IMR-90 (cell line): Measurements from ENCODE around the gene VAT1L. TPM values are rescaled to one million over a fixed set of nuclear protein-coding genes. Genes with fewer than 3 reads are reported as not detected.
A peak's percentile ranks its signal among the peaks of the same experiment; 100 is the strongest.

Experiments
- ATAC-seq: fragments of 200-7000 bp; cut with Tn5 transposase; 2 replicates; pipeline ENCODE4 v1.9.1; 2020; ENCODE audit warnings: low read depth, mild to moderate bottlenecking, moderate library complexity
- BruUV-seq: library from RNA; stranded (reverse); fragments of 400-500 nt; replicated peaks from 2 replicates; lab custom pipeline; 2021; lab: Mats Ljungman, UMichigan
- CTCF ChIA-PET: fragments of 300-600 bp; formaldehyde crosslinking; extraction: SDS; loops from one replicate; lab custom pipeline; 2021; ENCODE audit warnings: antibody characterized with exemption; lab: Yijun Ruan, JAX
- POLR2A ChIA-PET: fragments of 300-600 bp; sonication (Branson Sonifier 250); formaldehyde crosslinking; loops from one replicate; lab custom pipeline; 2022; ENCODE audit warnings: antibody characterized with exemption; ENCODE audit not compliant: unreplicated experiment; lab: Charles Lee
- DNase-seq: peaks from one replicate; pipeline ENCODE4 v3.0.0; 2013
- H2AFZ ChIP-seq: replicated peaks from 2 replicates; pipeline ENCODE3; 2013; ENCODE audit warnings: low read length, mild to moderate bottlenecking; ENCODE audit not compliant: poor library complexity
- H2AK5ac ChIP-seq: 2 replicates; pipeline ENCODE4 v1.6.1; 2013; ENCODE audit warnings: low read depth, low read length, inconsistent platforms
- H2AK9ac ChIP-seq: replicated peaks from 2 replicates; pipeline ENCODE3; 2013; ENCODE audit warnings: mild to moderate bottlenecking, low read depth, low read length, moderate library complexity; ENCODE audit not compliant: poor library complexity
- H2BK120ac ChIP-seq: 2 replicates; pipeline ENCODE4 v1.6.1; 2013; ENCODE audit warnings: low read depth, low read length, inconsistent platforms
- H2BK15ac ChIP-seq: 3 replicates; pipeline ENCODE4 v1.6.1; 2013; ENCODE audit warnings: low read depth, low read length, inconsistent platforms
- H2BK20ac ChIP-seq: 2 replicates; pipeline ENCODE4 v1.6.1; 2013; ENCODE audit warnings: low read depth, mild to moderate bottlenecking, inconsistent platforms, low read length, moderate library complexity
- H2BK5ac ChIP-seq: 2 replicates; pipeline ENCODE4 v1.6.1; 2013; ENCODE audit warnings: mild to moderate bottlenecking, low read depth, low read length, inconsistent platforms; ENCODE audit not compliant: poor library complexity, severe bottlenecking
- H3K14ac ChIP-seq: replicated peaks from 2 replicates; pipeline ENCODE4 v1.6.1; 2013; ENCODE audit warnings: low read depth, low read length, inconsistent platforms
- H3K18ac ChIP-seq: 2 replicates; pipeline ENCODE4 v1.6.1; 2013; ENCODE audit warnings: low read depth, low read length, control low read depth
- H3K23ac ChIP-seq: 2 replicates; pipeline ENCODE4 v1.6.1; 2013; ENCODE audit warnings: low read depth, low read length, inconsistent platforms
- H3K27ac ChIP-seq: 2 replicates; pipeline ENCODE4 v1.5.1; 2013; ENCODE audit warnings: mild to moderate bottlenecking, control low read depth, low read length; ENCODE audit not compliant: insufficient read depth
- H3K27me3 ChIP-seq: 2 replicates; pipeline ENCODE4 v1.6.1; 2013; ENCODE audit warnings: low read length; ENCODE audit not compliant: control insufficient read depth, insufficient read depth
- H3K36me3 ChIP-seq: 2 replicates; pipeline ENCODE4 v1.6.1; 2013; ENCODE audit warnings: low read length, mixed read lengths; ENCODE audit not compliant: control insufficient read depth, insufficient read depth
- H3K4ac ChIP-seq: 2 replicates; pipeline ENCODE4 v1.6.1; 2013; ENCODE audit warnings: low read depth, low read length, inconsistent platforms
- H3K4me1 ChIP-seq: 2 replicates; pipeline ENCODE4 v1.6.1; 2013; ENCODE audit warnings: low read length, mixed read lengths; ENCODE audit not compliant: control insufficient read depth, insufficient read depth
- H3K4me2 ChIP-seq: 2 replicates; pipeline ENCODE4 v1.6.1; 2013; ENCODE audit warnings: low read depth, mild to moderate bottlenecking, control low read depth, low read length, moderate library complexity
- H3K4me3 ChIP-seq: 2 replicates; pipeline ENCODE4 v1.5.1; 2013; ENCODE audit warnings: low read depth, mild to moderate bottlenecking, control low read depth, low read length, moderate library complexity; ENCODE audit not compliant: insufficient read depth
- H3K56ac ChIP-seq: 2 replicates; pipeline ENCODE4 v1.6.1; 2013; ENCODE audit warnings: low read length, inconsistent platforms; ENCODE audit not compliant: insufficient read depth; ENCODE audit errors: extremely low read depth
- H3K79me1 ChIP-seq, 2 experiments: 2 replicates each; pipeline ENCODE4 v1.6.1; 2013; ENCODE audit warnings: low read length in 2 of 2, inconsistent platforms in 1 of 2, low read depth in 1 of 2
- H3K9ac ChIP-seq: 2 replicates; pipeline ENCODE4 v1.6.1; 2013; ENCODE audit warnings: low read depth, low read length, control low read depth
- H3K9me1 ChIP-seq: 2 replicates; pipeline ENCODE4 v1.6.1; 2013; ENCODE audit warnings: low read length, inconsistent platforms; ENCODE audit not compliant: insufficient read depth
- H3K9me3 ChIP-seq: 2 replicates; pipeline ENCODE4 v1.6.1; 2013; ENCODE audit warnings: low read length; ENCODE audit not compliant: control insufficient read depth, insufficient read depth
- H4K20me1 ChIP-seq: 2 replicates; pipeline ENCODE4 v1.6.1; 2013; ENCODE audit warnings: low read length, inconsistent platforms; ENCODE audit not compliant: insufficient read depth
- H4K5ac ChIP-seq: 2 replicates; pipeline ENCODE4 v1.6.1; 2013; ENCODE audit warnings: mild to moderate bottlenecking, low read depth, low read length, control low read depth
- H4K8ac ChIP-seq, 2 experiments: 2 replicates each; pipeline ENCODE4 v1.6.1; 2013; ENCODE audit warnings: low read depth in 2 of 2, low read length in 2 of 2, control low read depth in 1 of 2, inconsistent platforms in 1 of 2
- H4K91ac ChIP-seq: 2 replicates; pipeline ENCODE4 v1.6.1; 2013; ENCODE audit warnings: low read depth, low read length, inconsistent platforms; ENCODE audit not compliant: insufficient read depth
- BHLHE40 ChIP-seq: fragments of 150-350 bp; IDR thresholded peaks from 2 replicates; pipeline ENCODE4 v1.6.1; 2016; ENCODE audit warnings: mild to moderate bottlenecking, low read depth, low read length
- CEBPB ChIP-seq: IDR thresholded peaks from 2 replicates; pipeline ENCODE4 v1.6.1; 2012; ENCODE audit warnings: low read depth, low read length, improper control_type of control experiment
- CHD1 ChIP-seq: IDR thresholded peaks from 2 replicates; pipeline ENCODE4 v1.6.1; 2012; ENCODE audit warnings: low read depth, low read length, improper control_type of control experiment
- FOS ChIP-seq: fragments of 150-350 bp; IDR thresholded peaks from 2 replicates; pipeline ENCODE4 v1.6.1; 2016; ENCODE audit warnings: low read depth, low read length
- MAFK ChIP-seq: IDR thresholded peaks from 2 replicates; pipeline ENCODE4 v1.6.1; 2012; ENCODE audit warnings: low read depth, low read length, improper control_type of control experiment
- MXI1 ChIP-seq: IDR thresholded peaks from 2 replicates; pipeline ENCODE4 v1.6.1; 2012; ENCODE audit warnings: low read depth, mild to moderate bottlenecking, low read length, moderate library complexity, borderline replicate concordance
- NFE2L2 ChIP-seq: fragments of 150-350 bp; IDR thresholded peaks from 2 replicates; pipeline ENCODE4 v1.6.1; 2016; ENCODE audit warnings: low read depth, mild to moderate bottlenecking, low read length
- POLR2A ChIP-seq: IDR thresholded peaks from 2 replicates; pipeline ENCODE4 v1.6.1; 2012; ENCODE audit warnings: mild to moderate bottlenecking, low read depth, low read length
- RAD21 ChIP-seq: IDR thresholded peaks from 2 replicates; pipeline ENCODE4 v1.6.1; 2012; ENCODE audit warnings: low read length, improper control_type of control experiment
- RCOR1 ChIP-seq: IDR thresholded peaks from 2 replicates; pipeline ENCODE4 v1.6.1; 2012; ENCODE audit warnings: mild to moderate bottlenecking, low read length, improper control_type of control experiment; ENCODE audit not compliant: insufficient replicate concordance
- RFX5 ChIP-seq: IDR thresholded peaks from 2 replicates; pipeline ENCODE4 v1.8.0; 2012; ENCODE audit warnings: low read depth, mild to moderate bottlenecking, low read length, moderate library complexity
- SMC3 ChIP-seq: fragments of 150-350 bp; IDR thresholded peaks from 2 replicates; pipeline ENCODE4 v1.6.1; 2016; ENCODE audit warnings: low read depth, mild to moderate bottlenecking, antibody characterized with exemption, low read length, moderate library complexity
- WGBS, 2 experiments: methylation state at CpG; one replicate each; pipeline versions ENCODE4 v1.1.5 to v1.1.7; 2013; ENCODE audit warnings: missing lambda C conversion rate in 2 of 2; ENCODE audit not compliant: insufficient read length in 1 of 2; ENCODE audit errors: extremely low coverage in 2 of 2; 5-methylcytosine and 5-hydroxymethylcytosine counted together
- dilution Hi-C: fragments of 300-500 bp; cut with HindIII; formaldehyde crosslinking; loops from one replicate; pipeline ENCODE4 v1.14.3; 2018; ENCODE audit warnings: low sequenced_read_pairs; ENCODE audit not compliant: unreplicated experiment
- in situ Hi-C: fragments of 300-500 bp; cut with MboI; formaldehyde crosslinking; loops from 3 replicates; pipeline ENCODE4 v1.14.3; 2019; ENCODE audit warnings: low sequenced_read_pairs, inconsistent platforms, mixed read lengths
- intact Hi-C: fragments of 100-400 bp; cut with micrococcal nuclease; formaldehyde crosslinking; loops from 2 replicates; pipeline ENCODE4 v1.10.0; 2022
- polyA plus RNA-seq, 3 experiments: library from polyadenylated mRNA; depleted of rRNA; stranded (reverse); fragments of >200 nt; gene quantifications; 2 replicates each; pipeline ENCODE4 v1.2.3, GENCODE V29; 2012; ENCODE audit warnings: low replicate concordance in 1 of 3
- total RNA-seq: library from RNA; depleted of rRNA; stranded (reverse); fragments of >200 nt; gene quantifications from 2 replicates; pipeline ENCODE4 v1.2.3, GENCODE V29; 2012
- TF ChIP-seq, protein P1 (sequence below): fragments of 150-350 bp; IDR thresholded peaks from 2 replicates; pipeline ENCODE4 v1.6.1; 2016; ENCODE audit warnings: low read depth, mild to moderate bottlenecking, low read length, moderate library complexity, borderline replicate concordance
- TF ChIP-seq, protein P2 (sequence below): fragments of 150-350 bp; IDR thresholded peaks from 2 replicates; pipeline ENCODE4 v1.6.1; 2017; ENCODE audit warnings: mild to moderate bottlenecking, antibody characterized with exemption, low read length, low read depth
- TF ChIP-seq, protein P3 (sequence below): conservative IDR thresholded peaks from 2 replicates; pipeline ENCODE4 v1.5.1; 2012; ENCODE audit warnings: mild to moderate bottlenecking, low read depth, low read length, improper control_type of control experiment

VAT1L gene
- total and polyA plus RNA-seq, 2 of the 4 experiments (the other 2 are of a cell fraction) = 15.4 to 18.5 TPM

DNA sequence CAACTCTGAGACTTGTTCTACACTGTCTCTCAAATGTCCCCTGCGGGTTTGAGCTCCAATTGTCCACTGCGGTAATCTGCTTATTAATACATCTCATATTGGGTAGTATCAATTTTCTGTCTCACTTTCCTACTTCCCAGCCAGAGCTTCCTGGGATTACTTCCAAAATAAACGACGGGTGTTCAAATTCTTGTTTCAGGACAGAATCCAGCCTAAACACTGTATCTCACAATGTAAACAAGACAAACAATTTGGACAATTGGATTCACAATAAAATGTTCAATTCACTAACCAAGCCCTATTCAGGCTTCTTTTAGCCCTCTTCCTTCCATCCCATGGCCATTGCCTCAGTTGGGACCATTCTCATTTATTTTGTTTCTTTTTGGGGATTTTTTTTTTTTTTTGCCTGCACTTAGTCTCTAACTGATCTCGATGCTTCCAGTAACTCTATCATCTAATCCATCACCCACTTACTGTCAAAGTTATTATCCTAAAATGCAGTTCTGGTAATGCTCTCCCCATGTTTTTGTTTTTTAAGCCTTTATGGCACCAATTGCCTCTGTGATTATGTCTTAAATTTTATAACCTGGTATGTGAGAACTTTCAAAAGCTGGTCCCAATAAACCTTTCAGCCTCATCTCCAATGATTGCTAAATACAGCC lies 2.0 kb upstream of the VAT1L start:
- no peak overlapping the region for H3K4me3 ChIP-seq
- ATAC-seq = no peak
- H4K20me1 ChIP-seq = no peaks in the 10 kb centered on the region
- no CpG with 5 or more reads among the region's 5 CpGs for WGBS, 2 experiments
- H3K79me1 ChIP-seq = peaks cover 0 to 3% of the 10 kb centered on the region in 2 experiments; a peak in 2 of 4 replicates
- BruUV-seq = no TSS peak
- no peak overlapping the region for H2BK20ac ChIP-seq
- H2AK9ac ChIP-seq = no peak overlapping the region
- no peak overlapping the region for H4K91ac ChIP-seq
- ChIA-PET POLR2A (no interaction called here), CTCF (no interaction called here)
- no peak overlapping the region for H3K9ac ChIP-seq
- no peak overlapping the region for H2BK120ac ChIP-seq
- no peak overlapping the region for H2AFZ ChIP-seq
- H3K9me1 ChIP-seq = peaks cover 2% of the 10 kb centered on the region; the same call in 1 of the 2 replicates
- H4K8ac ChIP-seq = no peak overlapping the region
- H3K4me2 ChIP-seq = no peak overlapping the region
- H3K4me1 ChIP-seq = peaks cover 11% of the 10 kb centered on the region
- no peaks in the 10 kb centered on the region for H3K9me3 ChIP-seq
- H3K27ac ChIP-seq = no peak overlapping the region
- dilution Hi-C loops (no loop called here), intact Hi-C loops (no loop called here), in situ Hi-C loops (no loop called here)
- H2BK15ac ChIP-seq = 0 out of 3 replicates have a peak overlapping the region, but pooled peaks have one; percentile 6
- TF ChIP-seq MXI1 = no peak
- TF ChIP-seq RCOR1 = no peak
- TF ChIP-seq CEBPB = no peak
- TF ChIP-seq RAD21 = no peak
- no peak for TF ChIP-seq POLR2A
- no peak for TF ChIP-seq SMC3
- TF ChIP-seq, protein P1, sequence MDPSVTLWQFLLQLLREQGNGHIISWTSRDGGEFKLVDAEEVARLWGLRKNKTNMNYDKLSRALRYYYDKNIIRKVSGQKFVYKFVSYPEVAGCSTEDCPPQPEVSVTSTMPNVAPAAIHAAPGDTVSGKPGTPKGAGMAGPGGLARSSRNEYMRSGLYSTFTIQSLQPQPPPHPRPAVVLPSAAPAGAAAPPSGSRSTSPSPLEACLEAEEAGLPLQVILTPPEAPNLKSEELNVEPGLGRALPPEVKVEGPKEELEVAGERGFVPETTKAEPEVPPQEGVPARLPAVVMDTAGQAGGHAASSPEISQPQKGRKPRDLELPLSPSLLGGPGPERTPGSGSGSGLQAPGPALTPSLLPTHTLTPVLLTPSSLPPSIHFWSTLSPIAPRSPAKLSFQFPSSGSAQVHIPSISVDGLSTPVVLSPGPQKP = no peak
- no peak for TF ChIP-seq CHD1
- no peak for TF ChIP-seq FOS
- TF ChIP-seq MAFK = no peak
- TF ChIP-seq NFE2L2 = no peak
- TF ChIP-seq, protein P2, sequence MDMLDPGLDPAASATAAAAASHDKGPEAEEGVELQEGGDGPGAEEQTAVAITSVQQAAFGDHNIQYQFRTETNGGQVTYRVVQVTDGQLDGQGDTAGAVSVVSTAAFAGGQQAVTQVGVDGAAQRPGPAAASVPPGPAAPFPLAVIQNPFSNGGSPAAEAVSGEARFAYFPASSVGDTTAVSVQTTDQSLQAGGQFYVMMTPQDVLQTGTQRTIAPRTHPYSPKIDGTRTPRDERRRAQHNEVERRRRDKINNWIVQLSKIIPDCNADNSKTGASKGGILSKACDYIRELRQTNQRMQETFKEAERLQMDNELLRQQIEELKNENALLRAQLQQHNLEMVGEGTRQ = no peak
- TF ChIP-seq, protein P3, sequence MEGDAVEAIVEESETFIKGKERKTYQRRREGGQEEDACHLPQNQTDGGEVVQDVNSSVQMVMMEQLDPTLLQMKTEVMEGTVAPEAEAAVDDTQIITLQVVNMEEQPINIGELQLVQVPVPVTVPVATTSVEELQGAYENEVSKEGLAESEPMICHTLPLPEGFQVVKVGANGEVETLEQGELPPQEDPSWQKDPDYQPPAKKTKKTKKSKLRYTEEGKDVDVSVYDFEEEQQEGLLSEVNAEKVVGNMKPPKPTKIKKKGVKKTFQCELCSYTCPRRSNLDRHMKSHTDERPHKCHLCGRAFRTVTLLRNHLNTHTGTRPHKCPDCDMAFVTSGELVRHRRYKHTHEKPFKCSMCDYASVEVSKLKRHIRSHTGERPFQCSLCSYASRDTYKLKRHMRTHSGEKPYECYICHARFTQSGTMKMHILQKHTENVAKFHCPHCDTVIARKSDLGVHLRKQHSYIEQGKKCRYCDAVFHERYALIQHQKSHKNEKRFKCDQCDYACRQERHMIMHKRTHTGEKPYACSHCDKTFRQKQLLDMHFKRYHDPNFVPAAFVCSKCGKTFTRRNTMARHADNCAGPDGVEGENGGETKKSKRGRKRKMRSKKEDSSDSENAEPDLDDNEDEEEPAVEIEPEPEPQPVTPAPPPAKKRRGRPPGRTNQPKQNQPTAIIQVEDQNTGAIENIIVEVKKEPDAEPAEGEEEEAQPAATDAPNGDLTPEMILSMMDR = no peak
- no peak for TF ChIP-seq RFX5
- no peak for TF ChIP-seq BHLHE40
- no peak overlapping the region for H3K56ac ChIP-seq
- H2BK5ac ChIP-seq = no peak overlapping the region
- H4K5ac ChIP-seq = no peak overlapping the region
- no peak overlapping the region for H3K18ac ChIP-seq
- H2AK5ac ChIP-seq = no peak overlapping the region
- DNase-seq = no peak
- H3K14ac ChIP-seq = no peak overlapping the region
- peaks cover 4% of the 10 kb centered on the region; the same call in 1 of the 2 replicates for H3K27me3 ChIP-seq
- no peak overlapping the region for H3K23ac ChIP-seq
- H3K4ac ChIP-seq = no peak overlapping the region
- H3K36me3 ChIP-seq = no peaks in the 10 kb centered on the region
